ENCODE measurements around the gene EZR.
"Not testable (repeated sequence)": the region's sequence is repeated elsewhere in the genome, so short reads cannot be mapped to it uniquely, and the experiment has no call there.

EZR gene

GRCh38 chr6:158835616-158836221 lies 16.6 kb upstream of the EZR start:
- peaks cover 2% of the 10 kb centered on the region for H3K36me3 Mint-ChIP-seq (ENCODE audit: low read depth)
- H3K9me3 Mint-ChIP-seq = peaks cover 5% of the 10 kb centered on the region
- peaks cover 6% of the 10 kb centered on the region for H3K27me3 Mint-ChIP-seq (ENCODE audit: low read depth)
- H3K4me3 Mint-ChIP-seq = no peak overlapping the region
- no peak for DNase-seq (ENCODE audit: low spot score)
- no peak overlapping the region for H3K27ac Mint-ChIP-seq
- H3K4me1 Mint-ChIP-seq (ENCODE audit: low read depth) = peaks cover 4% of the 10 kb centered on the region

GRCh38 chr6:158834675-158835385 lies 15.7 kb upstream of the EZR start:
- peaks cover 6% of the 10 kb centered on the region for H3K27me3 Mint-ChIP-seq (ENCODE audit: low read depth)
- no peaks in the 10 kb centered on the region for H3K9me3 Mint-ChIP-seq
- H3K4me1 Mint-ChIP-seq (ENCODE audit: low read depth) = no peaks in the 10 kb centered on the region
- H3K27ac Mint-ChIP-seq = peak overlapping the region; percentile 34
- no peak for DNase-seq (ENCODE audit: low spot score)
- H3K36me3 Mint-ChIP-seq (ENCODE audit: low read depth) = no peaks in the 10 kb centered on the region
- no peak overlapping the region for H3K4me3 Mint-ChIP-seq

- not testable (repeated sequence) for H3K4me3 Mint-ChIP-seq; H3K27me3 Mint-ChIP-seq (ENCODE audit: low read depth); H3K4me1 Mint-ChIP-seq (ENCODE audit: low read depth); H3K36me3 Mint-ChIP-seq (ENCODE audit: low read depth); H3K27ac Mint-ChIP-seq; H3K9me3 Mint-ChIP-seq; DNase-seq (ENCODE audit: low spot score)
Measured at GRCh38 chr6:158832807-158833206, 13.6 kb upstream of the EZR start.

GRCh38 chr6:158832026-158832425 lies 12.9 kb upstream of the EZR start:
- Mint-ChIP-seq H3K27ac (no peak overlapping the region), H3K36me3 (ENCODE audit: low read depth) (no peaks in the 10 kb centered on the region), H3K4me3 (no peak overlapping the region), H3K9me3 (no peaks in the 10 kb centered on the region), H3K4me1 (ENCODE audit: low read depth) (no peaks in the 10 kb centered on the region), H3K27me3 (ENCODE audit: low read depth) (peaks cover 6% of the 10 kb centered on the region)
- DNase-seq (ENCODE audit: low spot score) = no peak

- no peaks in the 10 kb centered on the region for H3K4me1 Mint-ChIP-seq (ENCODE audit: low read depth)
Measured at GRCh38 chr6:158831571-158831970, 12.4 kb upstream of the EZR start.

GRCh38 chr6:158830736-158831135 lies 11.6 kb upstream of the EZR start:
- Mint-ChIP-seq H3K4me3 (no peak overlapping the region), H3K4me1 (ENCODE audit: low read depth) (no peaks in the 10 kb centered on the region), H3K27ac (no peak overlapping the region), H3K27me3 (ENCODE audit: low read depth) (peaks cover 6% of the 10 kb centered on the region), H3K9me3 (no peaks in the 10 kb centered on the region), H3K36me3 (ENCODE audit: low read depth) (no peaks in the 10 kb centered on the region)
- DNase-seq (ENCODE audit: low spot score) = no peak

More at GRCh38 chr6:158831571-158831970, 12.4 kb upstream of the EZR start:
- H3K27me3 Mint-ChIP-seq (ENCODE audit: low read depth) = peaks cover 6% of the 10 kb centered on the region
- no peak overlapping the region for H3K27ac Mint-ChIP-seq
- no peaks in the 10 kb centered on the region for H3K9me3 Mint-ChIP-seq
- H3K36me3 Mint-ChIP-seq (ENCODE audit: low read depth) = no peaks in the 10 kb centered on the region
- H3K4me3 Mint-ChIP-seq = no peak overlapping the region
- DNase-seq (ENCODE audit: low spot score) = no peak

GRCh38 chr6:158828807-158829206 lies 9.6 kb upstream of the EZR start:
- H3K9me3 Mint-ChIP-seq = no peaks in the 10 kb centered on the region
- H3K4me1 Mint-ChIP-seq (ENCODE audit: low read depth) = no peaks in the 10 kb centered on the region
- H3K27me3 Mint-ChIP-seq (ENCODE audit: low read depth) = no peaks in the 10 kb centered on the region
- H3K4me3 Mint-ChIP-seq = no peak overlapping the region
- no peak overlapping the region for H3K27ac Mint-ChIP-seq
- H3K36me3 Mint-ChIP-seq (ENCODE audit: low read depth) = no peaks in the 10 kb centered on the region
- no peak for DNase-seq (ENCODE audit: low spot score)

GRCh38 chr6:158826819-158827501 lies 7.8 kb upstream of the EZR start:
- H3K27ac Mint-ChIP-seq = no peak overlapping the region
- peaks cover 7% of the 10 kb centered on the region for H3K4me1 Mint-ChIP-seq (ENCODE audit: low read depth)
- H3K9me3 Mint-ChIP-seq = no peaks in the 10 kb centered on the region
- no peaks in the 10 kb centered on the region for H3K36me3 Mint-ChIP-seq (ENCODE audit: low read depth)
- DNase-seq (ENCODE audit: low spot score) = no peak
- no peak overlapping the region for H3K4me3 Mint-ChIP-seq
- H3K27me3 Mint-ChIP-seq (ENCODE audit: low read depth) = no peaks in the 10 kb centered on the region

GRCh38 chr6:158825951-158826306 lies 6.8 kb upstream of the EZR start:
- no peak overlapping the region for H3K27ac Mint-ChIP-seq

GRCh38 chr6:158825038-158825950 lies 6.1 kb upstream of the EZR start:
- H3K27me3 Mint-ChIP-seq (ENCODE audit: low read depth) = no peaks in the 10 kb centered on the region
- H3K4me1 Mint-ChIP-seq (ENCODE audit: low read depth) = peaks cover 7% of the 10 kb centered on the region
- H3K27ac Mint-ChIP-seq = no peak overlapping the region
- H3K36me3 Mint-ChIP-seq (ENCODE audit: low read depth) = no peaks in the 10 kb centered on the region
- no peak overlapping the region for H3K4me3 Mint-ChIP-seq
- no peaks in the 10 kb centered on the region for H3K9me3 Mint-ChIP-seq
- DNase-seq (ENCODE audit: low spot score) = no peak

More at GRCh38 chr6:158825951-158826306, 6.8 kb upstream of the EZR start:
- H3K4me1 Mint-ChIP-seq (ENCODE audit: low read depth) = peaks cover 7% of the 10 kb centered on the region
- H3K4me3 Mint-ChIP-seq = no peak overlapping the region
- H3K9me3 Mint-ChIP-seq = no peaks in the 10 kb centered on the region
- no peak for DNase-seq (ENCODE audit: low spot score)
- no peaks in the 10 kb centered on the region for H3K27me3 Mint-ChIP-seq (ENCODE audit: low read depth)
- H3K36me3 Mint-ChIP-seq (ENCODE audit: low read depth) = no peaks in the 10 kb centered on the region

- peaks cover 12% of the 10 kb centered on the region for H3K4me1 Mint-ChIP-seq (ENCODE audit: low read depth)
- H3K27ac Mint-ChIP-seq; H3K36me3 Mint-ChIP-seq (ENCODE audit: low read depth); H3K27me3 Mint-ChIP-seq (ENCODE audit: low read depth); H3K4me3 Mint-ChIP-seq; H3K9me3 Mint-ChIP-seq; DNase-seq (ENCODE audit: low spot score): not testable (repeated sequence)
Measured at GRCh38 chr6:158823616-158824015, 4.4 kb upstream of the EZR start.

- H3K36me3 Mint-ChIP-seq (ENCODE audit: low read depth) = peaks cover 28% of the 10 kb centered on the region
- H3K4me1 Mint-ChIP-seq (ENCODE audit: low read depth) = peaks cover 32% of the 10 kb centered on the region
- H3K9me3 Mint-ChIP-seq = no peaks in the 10 kb centered on the region
- H3K27me3 Mint-ChIP-seq (ENCODE audit: low read depth) = no peaks in the 10 kb centered on the region
- peak overlapping the region; percentile 64 for H3K4me3 Mint-ChIP-seq
- DNase-seq (ENCODE audit: low spot score) = no peak
- peak overlapping the region; percentile 72 for H3K27ac Mint-ChIP-seq
Measured at GRCh38 chr6:158819977-158820622, 932 bp upstream of the EZR start.

GRCh38 chr6:158818581-158819212 lies 471 bp downstream of the EZR start:
- H3K4me3 Mint-ChIP-seq = peak overlapping the region; percentile 100
- no peaks in the 10 kb centered on the region for H3K27me3 Mint-ChIP-seq (ENCODE audit: low read depth)
- no peaks in the 10 kb centered on the region for H3K9me3 Mint-ChIP-seq
- peak overlapping the region; percentile 99 for H3K27ac Mint-ChIP-seq
- peaks cover 42% of the 10 kb centered on the region for H3K36me3 Mint-ChIP-seq (ENCODE audit: low read depth)
- peaks cover 46% of the 10 kb centered on the region for H3K4me1 Mint-ChIP-seq (ENCODE audit: low read depth)
- peak; percentile 71 for DNase-seq (ENCODE audit: low spot score)

Measured in T-helper 2 cell treated with Interferon-gamma antibody and Interleukin-4, amounts not matched to agents 5 μg/mL and 100 μg/mL, for 36 hours (primary cell).